OCI-M2 (cell line): ENCODE measurements around the gene ZNF69.
A peak's percentile ranks its signal among the peaks of the same experiment; 100 is the strongest.
"Not testable (repeated sequence)": the region's sequence is repeated elsewhere in the genome, so short reads cannot be mapped to it uniquely, and the experiment has no call there.

Experiments used
- DNase-seq: peaks from one replicate; lab custom pipeline; 2025; ENCODE audit not compliant: unreplicated experiment; lab: John Stamatoyannopoulos, UW

The ZNF69 gene

DNA sequence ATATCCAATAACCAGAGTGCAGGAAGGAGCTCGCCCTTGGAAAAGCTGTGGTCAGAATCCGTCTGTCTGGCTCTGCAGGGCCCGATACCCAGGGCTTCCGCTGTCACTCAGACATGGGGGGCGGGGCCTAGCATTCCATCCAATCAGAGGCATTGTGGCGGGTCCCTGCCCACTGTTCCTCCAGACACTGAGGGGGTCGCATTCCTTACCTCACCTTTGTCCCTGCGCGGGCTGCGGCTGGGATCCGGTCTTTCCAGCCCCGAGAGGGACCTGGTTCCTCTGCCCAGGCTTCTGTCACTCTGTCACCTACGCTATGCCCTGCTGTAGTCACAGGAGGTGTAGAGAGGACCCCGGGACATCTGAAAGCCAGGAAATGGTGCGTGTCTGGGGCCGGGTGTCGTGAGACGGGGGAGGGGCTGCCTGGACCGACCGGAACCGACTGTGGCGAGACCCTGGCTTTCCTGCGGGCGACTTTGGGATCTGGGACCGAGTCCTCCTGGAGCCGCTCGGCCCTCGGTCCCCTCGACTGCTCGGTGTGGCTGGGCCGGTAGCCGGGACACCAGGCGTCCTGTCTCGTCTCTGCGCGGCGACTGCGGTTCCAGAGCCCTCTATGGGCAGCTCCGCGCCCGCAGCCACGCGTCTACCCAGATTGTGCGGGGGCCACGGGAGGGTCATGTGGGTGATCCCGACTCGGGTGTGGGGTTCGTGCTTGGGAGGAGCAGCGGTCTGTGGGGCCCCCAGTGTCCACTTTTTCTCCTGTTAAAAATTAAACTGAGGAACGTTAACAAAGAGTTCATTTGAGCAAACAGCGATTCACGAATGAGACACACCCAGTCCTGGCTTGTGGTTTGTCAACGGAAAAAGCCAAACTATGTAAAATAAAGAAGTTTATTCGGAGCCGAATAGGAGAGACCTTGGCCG lies at the start of gene ZNF69:
Gene ZNF69 (plus strand): TSS at position 172 of the 921 bp plus-strand sequence. CDS start 142 bp downstream, at position 314.
- DNase-seq: peak; percentile 72

DNA sequence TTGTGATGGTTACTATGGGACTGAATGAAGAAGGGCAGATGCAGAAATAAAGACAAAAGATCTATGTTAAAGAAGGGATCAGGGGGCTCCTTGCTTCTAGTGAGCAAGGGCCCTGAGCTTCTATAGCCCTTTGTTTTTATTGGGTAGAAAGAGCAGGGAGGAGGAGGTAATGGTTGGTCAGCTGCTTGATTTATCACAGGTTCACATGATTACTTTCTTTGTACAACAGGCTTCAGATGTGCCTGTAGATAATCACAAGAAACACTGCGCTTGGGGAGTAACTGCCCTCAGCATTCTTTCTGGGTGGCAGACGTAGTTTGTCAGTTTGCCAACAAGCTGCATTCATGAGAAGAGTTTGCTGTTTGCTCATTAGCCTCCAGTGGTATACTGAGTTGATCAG lies 43.9 kb upstream of the ZNF69 start:
- DNase-seq: no peak

DNA sequence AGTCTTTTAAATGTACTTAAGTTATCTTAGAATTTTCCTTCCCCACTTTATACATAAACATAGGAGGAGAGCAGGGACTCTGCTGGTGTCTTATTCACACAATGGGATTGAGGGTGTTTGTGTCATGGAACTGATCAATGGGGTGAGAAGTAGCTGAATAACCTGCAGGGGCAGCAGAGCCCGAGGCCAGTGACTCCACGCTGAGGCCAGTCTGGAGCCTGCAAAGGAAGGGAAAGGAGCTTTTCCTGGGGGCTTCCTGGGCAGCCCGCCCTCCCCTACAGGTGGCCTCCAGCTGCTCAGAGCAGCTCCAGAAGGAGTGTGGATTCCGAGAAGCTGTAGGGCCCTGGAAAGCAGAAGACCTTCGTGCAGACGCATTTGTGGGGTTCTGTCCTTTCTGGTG lies 40.0 kb upstream of the ZNF69 start:
- DNase-seq: not testable (repeated sequence)

DNA sequence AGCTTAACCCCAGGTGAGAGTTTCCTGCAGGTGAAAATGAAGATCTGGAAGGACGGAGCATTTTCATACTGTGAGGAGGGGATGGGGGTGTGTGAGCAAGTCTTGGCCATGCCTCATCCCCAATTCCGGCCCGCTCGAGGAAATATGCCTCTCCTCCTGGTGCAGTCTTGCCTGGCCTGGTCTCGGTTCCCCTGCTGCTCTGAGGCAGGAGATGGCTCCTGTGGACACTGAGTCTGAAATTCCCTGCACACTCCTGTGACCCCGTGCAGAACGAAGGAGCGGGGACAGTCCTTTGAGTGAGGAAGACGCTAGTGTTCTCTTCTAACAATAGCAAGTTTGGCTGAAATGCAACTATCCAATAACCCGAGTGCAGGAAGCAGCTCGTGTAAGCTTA lies 39.4 kb upstream of the ZNF69 start:
- no peak for DNase-seq

DNA sequence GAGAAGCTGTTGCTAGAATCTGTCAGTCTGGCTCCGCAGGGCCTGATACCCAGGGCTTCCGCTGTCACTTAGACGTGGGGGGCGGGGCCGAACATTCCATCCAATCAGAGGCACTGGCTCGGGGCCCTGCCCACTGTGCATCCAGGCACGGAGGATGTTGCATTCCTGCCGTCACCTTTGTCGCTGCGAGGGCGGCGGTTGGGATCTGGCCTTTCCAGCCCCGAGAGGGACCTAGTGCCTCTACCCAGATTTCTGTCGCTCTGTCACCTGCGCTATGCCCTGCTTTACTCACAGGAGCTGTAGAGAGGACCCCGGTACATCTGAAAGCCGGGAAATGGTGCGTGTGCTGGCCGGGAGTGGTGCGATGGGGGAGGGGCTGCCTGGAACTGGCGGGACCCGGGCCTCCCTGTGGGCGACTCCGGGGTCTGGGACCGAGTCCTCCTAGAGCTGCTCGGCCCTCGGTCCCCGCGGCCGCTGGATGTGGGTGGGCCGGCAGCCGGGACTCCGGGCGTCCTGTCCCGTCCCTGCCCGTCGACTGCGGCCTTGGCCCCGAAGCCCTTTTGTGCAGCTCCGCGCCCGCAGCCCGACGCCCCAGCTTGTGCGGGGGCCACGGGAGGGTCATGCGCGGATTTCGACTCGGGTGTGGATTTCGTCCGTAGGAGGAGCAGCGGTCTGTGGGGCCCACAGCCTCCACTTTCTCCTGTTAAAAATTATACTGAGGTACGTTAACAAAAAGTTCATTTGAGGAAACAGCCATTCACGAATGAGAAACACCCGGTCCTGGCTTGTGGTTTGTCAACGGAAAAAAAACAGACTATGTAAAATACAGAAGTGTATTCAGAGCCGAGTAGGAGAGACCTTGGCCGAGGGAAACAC lies 38.8 kb upstream of the ZNF69 start, which contains the start of gene ZNF439:
Gene ZNF439 (plus strand): TSS at position 133 of the 876 bp plus-strand sequence. CDS start 142 bp downstream, at position 275.
- DNase-seq: peak; percentile 99

DNA sequence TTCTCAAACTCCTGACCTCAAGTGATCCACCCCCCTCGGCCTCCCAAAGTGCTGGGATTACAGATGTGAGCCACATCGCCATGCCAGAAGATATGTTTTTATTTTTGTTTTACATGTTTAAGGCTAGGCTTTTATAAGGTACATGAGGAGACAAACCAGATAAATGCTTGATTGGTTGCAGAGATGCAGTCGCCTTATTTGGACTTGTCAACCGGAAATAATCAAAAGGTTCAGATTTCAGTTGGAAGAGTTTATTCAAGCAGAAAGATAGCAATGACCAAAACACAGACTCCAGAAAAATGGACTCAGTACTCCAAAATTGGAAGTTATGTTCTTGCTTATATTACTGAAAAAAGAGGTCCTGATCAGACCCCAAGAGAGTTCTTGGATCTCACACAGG lies 37.3 kb upstream of the ZNF69 start:
- not testable (repeated sequence) for DNase-seq

DNA sequence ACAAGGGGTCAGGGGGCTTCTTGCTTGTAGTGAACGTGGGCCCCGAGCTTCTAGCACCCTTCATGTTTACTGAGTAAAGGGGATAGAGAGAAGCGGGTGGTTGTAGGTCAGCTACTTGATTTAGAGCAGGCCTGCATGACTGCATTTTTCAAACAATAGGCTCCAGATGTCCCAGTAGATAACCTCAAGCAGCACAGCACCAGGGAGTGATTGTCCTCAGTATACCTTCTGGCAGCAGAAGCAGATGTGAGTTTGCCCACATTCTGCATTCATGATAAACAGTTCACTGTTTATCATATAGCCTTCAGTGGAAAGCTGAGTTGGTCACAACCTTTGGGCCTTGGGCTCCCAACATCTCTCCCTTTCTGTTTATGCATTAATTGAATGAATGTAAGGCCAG lies 34.2 kb upstream of the ZNF69 start:
- DNase-seq: no peak

DNA sequence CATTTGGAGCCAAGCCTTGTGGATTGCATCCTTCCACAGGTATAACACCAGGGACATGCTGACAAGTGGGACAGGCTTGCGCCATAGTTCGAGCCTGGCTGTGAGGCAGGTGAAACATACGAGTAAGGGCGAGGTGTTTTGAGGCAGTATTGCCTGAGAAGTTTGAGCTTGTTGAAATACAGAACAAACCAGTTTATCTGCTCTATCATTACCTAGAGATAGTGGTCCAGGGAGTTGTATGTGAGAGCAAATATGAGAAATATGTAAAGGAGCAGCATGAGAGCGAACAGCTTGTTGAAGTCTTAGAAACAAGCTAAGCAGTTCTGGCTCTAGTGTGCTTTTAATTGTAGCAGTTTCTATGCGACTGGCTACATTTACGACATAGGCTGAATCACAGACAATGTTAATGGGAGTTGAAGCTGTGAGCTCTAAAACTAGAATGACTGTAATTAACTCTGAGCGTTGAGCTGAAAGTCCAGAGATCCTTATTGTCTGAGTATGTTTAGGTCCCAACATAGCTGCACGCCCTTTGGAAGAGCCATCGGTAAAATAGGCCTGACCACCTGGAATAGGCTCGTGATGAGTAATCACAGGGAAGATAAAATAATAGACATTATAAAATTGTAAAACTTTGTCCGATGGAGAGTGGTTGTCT lies 30.9 kb upstream of the ZNF69 start:
- DNase-seq: no peak

DNA sequence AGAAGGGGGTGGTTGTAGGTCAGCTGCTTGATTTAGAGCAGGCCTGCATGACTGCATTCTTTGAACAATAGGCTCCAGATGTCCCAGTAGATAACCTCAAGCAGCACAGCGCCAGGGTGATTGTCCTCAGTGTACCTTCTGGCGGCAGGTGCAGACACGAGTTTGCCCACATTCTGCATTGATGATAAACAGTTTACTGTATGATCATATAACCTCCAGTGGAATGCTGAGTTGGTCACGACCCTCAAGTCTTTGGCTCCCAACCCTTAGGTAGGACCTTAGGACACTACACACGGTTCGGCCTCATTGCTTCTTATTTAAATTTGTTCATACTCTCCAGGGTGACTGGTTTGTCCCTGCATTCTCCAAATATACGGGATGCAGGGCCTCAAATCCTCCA lies 26.9 kb upstream of the ZNF69 start:
- DNase-seq: no peak

DNA sequence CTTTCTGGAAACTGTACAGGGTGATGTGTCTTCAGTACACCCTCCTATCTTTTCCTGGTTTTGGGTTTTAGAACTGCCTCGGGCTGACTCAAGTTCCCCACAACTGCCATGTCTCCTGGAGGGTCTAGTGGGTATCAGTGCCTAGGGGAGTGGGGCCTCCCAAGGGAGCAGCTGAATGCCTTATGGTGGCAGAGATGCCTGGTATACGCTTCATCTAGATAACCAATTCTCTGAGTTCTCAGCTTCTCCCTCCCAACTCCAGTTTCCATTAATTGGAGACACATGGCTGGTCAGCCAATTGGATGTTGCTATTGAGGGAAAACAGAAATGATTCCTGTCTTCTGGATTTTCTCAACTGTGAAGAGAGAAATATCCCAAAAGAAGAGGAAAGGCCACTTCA lies 26.3 kb upstream of the ZNF69 start:
- DNase-seq: no peak

DNA sequence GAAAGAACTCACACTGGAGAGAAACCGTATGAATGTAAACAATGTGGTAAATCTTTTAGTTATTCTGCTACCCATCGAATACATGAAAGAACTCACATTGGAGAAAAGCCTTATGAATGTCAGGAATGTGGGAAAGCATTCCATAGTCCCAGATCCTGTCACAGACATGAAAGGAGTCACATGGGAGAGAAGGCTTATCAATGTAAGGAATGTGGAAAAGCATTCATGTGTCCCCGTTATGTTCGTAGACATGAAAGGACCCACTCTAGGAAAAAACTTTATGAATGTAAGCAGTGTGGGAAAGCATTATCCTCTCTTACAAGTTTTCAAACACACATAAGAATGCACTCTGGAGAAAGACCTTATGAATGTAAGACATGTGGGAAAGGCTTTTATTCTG lies 19.8 kb upstream of the ZNF69 start:
- DNase-seq: not testable (repeated sequence)

DNA sequence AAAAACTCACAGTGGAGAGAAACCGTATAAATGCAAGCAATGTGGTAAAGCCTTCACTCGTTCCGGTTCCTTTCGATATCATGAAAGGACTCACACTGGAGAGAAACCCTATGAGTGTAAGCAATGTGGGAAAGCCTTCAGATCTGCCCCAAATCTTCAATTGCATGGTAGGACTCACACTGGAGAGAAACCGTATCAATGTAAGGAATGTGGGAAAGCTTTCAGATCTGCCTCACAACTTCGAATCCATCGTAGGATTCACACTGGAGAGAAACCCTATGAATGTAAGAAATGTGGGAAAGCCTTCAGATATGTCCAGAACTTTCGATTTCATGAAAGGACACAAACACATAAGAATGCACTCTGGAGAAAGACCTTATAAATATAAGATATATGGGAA lies 19.4 kb upstream of the ZNF69 start:
- no peak for DNase-seq

DNA sequence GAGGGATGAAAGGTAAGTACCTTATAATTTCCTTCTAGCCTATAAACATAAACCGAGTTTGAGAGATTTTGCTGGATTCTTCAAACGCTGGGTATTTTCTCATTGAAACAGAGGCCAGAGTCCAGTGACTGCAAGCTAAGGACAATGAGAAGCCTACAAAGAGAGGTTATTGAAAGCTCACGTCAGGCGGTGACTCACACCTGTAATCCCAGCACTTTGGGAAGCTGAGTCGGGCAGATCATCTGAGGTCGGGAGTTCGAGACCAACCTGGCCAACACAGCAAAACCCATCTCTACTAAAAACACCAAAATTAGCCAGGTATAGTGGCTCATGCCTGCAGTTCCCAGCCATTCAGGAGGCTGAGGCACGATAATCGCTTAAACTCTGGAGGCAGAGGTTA lies 15.0 kb upstream of the ZNF69 start:
- DNase-seq: no peak

DNA sequence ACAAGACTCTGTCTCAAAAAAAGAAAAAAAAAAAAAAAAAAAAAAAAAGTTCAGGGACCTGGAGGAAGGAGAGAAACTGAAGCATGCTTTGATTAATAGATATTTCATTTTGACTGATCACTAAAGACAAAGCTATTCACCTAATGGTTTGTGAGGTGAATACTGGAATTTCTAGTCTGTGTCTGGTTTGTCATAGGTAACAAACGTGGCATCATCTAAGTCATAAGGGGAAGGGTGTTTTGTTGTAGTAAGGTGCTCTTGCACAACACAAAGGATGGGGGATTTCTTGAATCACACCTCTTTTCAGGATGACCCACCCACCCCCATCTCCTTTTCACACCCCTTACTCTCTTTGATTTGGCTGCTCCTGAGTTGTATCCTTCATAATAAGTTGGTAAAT lies 13.8 kb upstream of the ZNF69 start:
- DNase-seq: no peak

DNA sequence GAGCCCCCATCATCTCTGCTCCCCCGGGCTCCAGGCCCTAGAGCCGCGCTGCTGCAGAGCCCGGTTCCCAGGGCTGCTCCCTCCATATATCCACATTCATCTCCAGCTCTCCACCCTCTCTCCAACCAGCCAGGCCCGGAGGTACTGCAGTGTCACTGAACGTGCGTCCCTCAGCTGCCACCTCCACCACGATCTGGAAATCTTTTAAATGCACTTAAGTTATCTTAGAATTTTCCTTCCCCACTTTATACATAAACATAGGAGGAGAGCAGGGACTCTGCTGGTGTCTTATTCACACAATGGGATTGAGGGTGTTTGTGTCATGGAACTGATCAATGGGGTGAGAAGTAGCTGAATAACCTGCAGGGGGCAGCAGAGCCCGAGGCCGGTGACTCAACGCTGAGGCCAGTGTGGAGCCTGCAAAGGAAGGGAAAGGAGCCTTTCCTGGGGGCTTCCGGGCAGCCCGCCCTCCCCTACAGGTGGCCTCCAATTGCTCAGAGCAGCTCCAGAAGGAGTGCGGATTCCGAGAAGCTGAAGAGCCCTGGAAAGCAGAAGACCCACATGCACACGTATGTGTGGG lies 7.8 kb upstream of the ZNF69 start:
- not testable (repeated sequence) for DNase-seq

DNA sequence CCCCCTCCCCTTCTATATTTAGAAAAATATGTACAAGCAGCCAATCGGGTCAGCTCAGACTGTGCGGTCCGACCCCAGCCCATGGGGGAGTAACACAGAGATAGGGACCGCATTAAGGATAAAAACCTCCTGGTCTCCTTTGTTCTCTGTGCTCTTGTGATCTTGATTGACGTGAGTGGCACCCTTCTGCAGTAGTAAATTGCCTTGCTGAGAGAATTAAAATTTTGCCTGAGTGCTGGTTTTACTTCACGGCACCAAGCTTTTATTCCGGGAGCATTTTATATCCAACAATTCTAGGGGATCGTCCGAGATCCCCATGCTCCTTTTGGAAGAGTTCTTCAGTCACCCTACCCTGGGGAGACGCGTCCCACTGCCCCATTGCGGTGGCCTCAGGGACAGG lies 7.0 kb upstream of the ZNF69 start:
- no peak for DNase-seq

DNA sequence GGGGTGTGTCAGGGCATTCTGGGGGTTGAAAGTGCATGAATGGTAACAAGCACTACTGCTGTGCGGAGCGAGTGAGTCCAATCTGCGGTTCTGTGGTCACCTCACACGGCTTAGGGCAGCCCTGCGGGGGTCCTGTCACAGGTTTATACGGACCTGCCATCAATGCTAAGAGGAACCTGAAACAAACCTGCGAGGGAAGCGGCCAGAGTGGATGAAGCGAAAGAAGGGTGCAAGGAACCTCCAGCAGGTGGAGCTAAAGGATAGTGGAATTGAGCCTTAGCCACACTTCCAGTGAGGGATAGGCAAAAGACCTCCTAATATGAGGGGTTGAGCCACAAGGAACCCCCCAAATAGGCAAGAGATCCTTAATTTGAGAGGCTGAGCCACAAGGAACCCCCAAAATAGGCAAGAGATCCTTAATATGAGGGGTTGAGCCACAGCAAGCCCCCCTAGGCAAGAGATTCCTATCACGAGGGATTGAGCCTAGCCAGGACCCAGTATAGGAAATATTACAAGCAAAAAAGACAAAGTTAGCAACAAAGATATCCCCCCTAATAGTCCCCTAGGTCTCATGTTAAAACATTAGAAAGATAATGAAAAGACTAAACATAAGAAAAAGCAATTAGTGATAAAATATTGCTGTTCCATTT lies 6.3 kb upstream of the ZNF69 start:
- DNase-seq: peak; percentile 93

DNA sequence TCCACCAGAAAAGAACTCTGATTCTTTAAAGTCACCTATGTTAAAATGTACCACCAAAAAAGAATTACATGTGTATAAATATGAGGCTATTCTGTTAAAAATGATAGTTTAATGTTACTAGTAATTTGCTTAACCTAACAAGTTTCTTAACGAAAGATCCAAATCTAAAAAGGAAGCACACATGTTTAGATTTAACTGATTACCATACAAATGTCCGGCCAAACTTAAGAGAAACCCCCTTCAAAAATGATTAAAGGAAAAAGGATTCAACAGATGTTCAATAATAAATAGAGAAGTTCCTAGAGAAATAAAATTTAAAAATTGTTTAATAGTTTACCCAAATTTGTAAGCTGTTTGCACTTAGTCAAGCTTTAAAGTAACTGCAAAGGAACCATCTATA lies 5.0 kb upstream of the ZNF69 start:
- DNase-seq: no peak

DNA sequence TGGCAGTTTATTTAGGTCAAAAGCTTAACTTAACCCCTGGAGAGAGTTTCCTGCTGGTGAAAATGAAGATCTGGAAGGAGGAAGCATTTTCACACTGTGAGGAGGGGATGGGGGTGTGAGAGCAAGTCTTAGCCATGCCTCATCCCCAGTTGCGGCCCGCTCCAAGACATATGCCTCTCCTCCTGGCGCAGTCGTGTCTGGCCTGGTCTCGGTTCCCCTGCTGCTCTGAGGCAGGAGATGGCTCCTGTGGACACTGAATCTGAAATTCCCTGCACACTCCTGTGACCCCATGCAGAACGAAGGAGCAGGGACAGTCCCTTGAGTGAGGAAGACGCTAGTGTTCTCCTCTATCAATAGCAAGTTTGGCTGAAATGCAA lies 360 bp upstream of the ZNF69 start:
- no peak for DNase-seq

DNA sequence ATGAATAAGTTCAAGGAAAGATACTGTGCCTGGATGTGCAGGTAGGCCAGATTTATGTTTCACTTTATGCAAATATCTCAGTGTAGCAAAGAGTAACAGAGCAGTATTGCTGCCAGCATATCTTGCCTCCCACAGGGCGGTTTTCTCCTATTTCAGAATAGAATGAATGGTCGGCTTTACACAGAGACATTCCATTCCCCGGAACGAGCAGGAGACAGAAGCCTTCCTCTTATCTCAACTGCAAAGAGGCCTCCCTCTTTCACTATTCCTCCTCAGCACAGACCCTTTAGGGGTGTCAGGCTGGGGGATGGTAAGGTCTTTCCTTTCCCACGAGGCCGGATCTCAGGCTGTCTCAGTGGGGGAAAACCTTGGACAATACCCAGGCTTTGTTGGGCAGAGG lies 2.3 kb downstream of the ZNF69 start:
- DNase-seq: not testable (repeated sequence)
